Tracheal epithelial cell (primary cell): ENCODE measurements around the gene CFLAR. TPM values are rescaled to one million over a fixed set of nuclear protein-coding genes. Genes with fewer than 3 reads are reported as not detected.

ENCODE experiments used
- total RNA-seq: library from RNA; depleted of rRNA; stranded (reverse); fragments of >200 nt; gene quantifications from 2 replicates; pipeline ENCODE4 v1.2.1, GENCODE V29; 2014

Gene CFLAR
- total RNA-seq, result 92.3 and 155 TPM in 2 replicates

DNA sequence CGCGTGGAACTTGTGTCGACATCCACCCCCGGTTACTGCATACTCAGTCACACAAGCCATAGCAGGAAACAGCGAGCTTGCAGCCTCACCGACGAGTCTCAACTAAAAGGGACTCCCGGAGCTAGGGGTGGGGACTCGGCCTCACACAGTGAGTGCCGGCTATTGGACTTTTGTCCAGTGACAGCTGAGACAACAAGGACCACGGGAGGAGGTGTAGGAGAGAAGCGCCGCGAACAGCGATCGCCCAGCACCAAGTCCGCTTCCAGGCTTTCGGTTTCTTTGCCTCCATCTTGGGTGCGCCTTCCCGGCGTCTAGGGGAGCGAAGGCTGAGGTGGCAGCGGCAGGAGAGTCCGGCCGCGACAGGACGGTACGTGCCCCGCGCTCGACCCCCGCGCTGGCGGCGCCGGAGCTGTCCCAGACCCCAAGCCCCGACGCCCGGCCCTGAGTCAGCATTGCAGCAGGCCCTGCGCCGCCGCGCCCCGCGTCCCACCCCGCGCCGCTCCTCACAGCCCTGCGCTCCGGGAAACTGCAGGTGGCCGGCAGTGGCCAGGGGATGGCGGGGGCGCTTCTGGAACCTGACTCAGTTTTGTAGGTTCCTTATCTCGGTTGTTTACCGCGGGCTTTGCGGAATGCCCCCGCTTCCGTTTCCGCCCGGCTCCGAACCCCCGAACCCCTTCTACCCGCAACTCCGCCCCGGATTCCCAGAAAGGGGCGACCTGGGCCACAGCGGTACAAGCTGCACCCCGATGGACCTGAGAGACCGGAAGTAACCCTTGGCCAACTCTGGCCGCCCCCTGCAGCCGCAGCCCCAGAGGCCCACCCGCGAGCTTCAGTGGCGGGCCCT lies at the start of gene CFLAR:
Gene CFLAR (plus strand): TSS at position 50 of the 844 bp plus-strand sequence. CDS start 13,702 bp downstream, outside the sequence.

DNA sequence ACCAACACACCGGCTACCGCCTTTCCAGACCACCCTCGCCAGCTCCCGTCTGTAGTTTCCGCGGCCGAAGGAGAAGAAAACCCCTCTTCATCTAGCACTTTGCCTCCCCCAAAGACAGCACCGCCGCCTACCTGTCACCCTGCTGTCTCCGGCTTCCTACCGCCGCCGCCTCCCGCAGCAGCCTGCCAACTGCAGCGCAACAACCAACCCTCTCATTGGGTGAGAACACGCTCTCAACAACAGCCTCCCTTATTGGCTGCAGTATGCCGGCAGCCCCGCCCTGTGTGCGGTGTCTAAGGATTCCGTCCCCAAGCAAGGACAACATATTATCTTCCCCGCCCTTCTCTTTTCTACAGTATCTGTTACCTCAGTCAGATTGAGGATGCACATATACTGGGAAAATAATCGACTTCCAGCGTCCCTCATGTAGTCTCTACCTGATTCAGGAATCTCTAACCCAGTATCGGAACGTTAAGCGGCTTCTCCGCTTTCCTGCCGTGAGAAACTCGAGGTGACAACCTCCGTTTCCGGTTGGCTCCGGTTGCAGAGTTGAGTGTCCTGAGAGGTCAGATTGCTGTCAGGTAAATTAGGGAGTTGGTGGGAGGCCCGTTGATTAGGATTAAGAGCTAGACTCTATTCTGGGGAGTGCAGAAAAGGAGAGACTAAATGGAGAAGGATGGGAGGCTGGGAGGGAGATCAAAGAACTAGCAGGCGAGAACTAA lies 44.3 kb upstream of the CFLAR start, which contains the start of the genes HYCC2 and NDUFB3:
Gene HYCC2 (minus strand): TSS at position 193 of the 722 bp plus-strand sequence. CDS start 47,662 bp downstream, outside the sequence.
Gene NDUFB3 (plus strand): TSS at position 523 of the 722 bp plus-strand sequence. CDS start 6,882 bp downstream, outside the sequence.

DNA sequence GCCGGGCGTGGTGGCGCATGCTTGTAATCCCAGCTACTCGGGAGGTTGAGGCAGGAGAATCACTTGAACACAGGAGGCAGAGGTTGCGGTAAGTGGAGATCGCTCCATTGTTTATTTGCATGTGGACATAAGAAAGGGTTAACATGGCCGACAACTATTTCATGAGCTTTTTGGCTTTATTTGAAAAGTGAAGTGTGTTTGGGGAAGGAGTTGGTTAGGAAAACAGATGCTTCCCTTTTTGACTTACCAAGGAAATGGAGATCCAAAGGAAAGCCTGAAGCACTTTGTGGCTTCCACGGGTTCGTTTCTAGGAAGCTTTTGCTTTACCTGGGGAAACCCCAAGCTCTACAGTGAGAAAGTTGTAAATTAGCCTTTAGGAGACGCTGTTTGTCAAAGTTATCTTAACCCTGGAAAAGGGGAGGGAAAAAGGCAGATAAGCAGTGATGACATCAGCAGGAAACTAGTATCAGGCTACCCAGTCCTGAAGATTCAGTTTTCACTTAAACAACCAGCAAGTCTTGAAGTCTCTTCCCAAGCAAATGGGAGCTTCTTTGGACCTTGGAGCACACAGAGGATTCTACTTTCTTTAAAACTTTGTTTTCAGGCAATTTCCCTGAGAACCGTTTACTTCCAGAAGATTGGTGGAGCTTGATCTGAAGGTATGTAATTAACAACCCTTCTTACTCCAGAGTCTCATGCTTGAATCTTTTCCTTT lies 66.8 kb downstream of the CFLAR start, which contains the start of gene CASP10:
Gene CASP10 (plus strand): TSS at position 492 of the 715 bp plus-strand sequence. CDS start 2,637 bp downstream, outside the sequence.

Other genes starting within 250 kb of the CFLAR start
- gene PPIL3, start 227.1 kb upstream of the CFLAR start, total RNA-seq, result 24.1 and 38.4 TPM in 2 replicates
- gene NIF3L1, start 226.8 kb upstream of the CFLAR start, total RNA-seq, result 23.4 and 27.7 TPM in 2 replicates
- 12.8 and 17.7 TPM in 2 replicates for gene ORC2, start 152.5 kb upstream of the CFLAR start, total RNA-seq
- gene HYCC2, start 44.5 kb upstream of the CFLAR start, total RNA-seq, result 5.8 and 8.4 TPM in 2 replicates
- gene NDUFB3, start 44.2 kb upstream of the CFLAR start, total RNA-seq, result 54.2 and 66.3 TPM in 2 replicates
- 4.9 and 7.5 TPM in 2 replicates for gene CASP10, start 67.0 kb downstream of the CFLAR start, total RNA-seq
- 30.6 and 35.6 TPM in 2 replicates for gene CASP8, start 144.4 kb downstream of the CFLAR start, total RNA-seq
- not detected in 2 replicates for gene FLACC1, start 241.2 kb downstream of the CFLAR start, total RNA-seq